Stimulated activated CD4-positive, alpha-beta T cell treated with anti-CD3 and anti-CD28 coated beads, TNF-alpha, amount 100 ng/mL, for 4 hours (primary cell): ENCODE measurements around the gene RPAP2.

Experiments
- DNase-seq, 3 experiments: peaks; one replicate each; pipeline ENCODE4 v3.0.0-alpha.2; 2020; ENCODE audit warnings: low read depth in 3 of 3

Gene RPAP2

DNA sequence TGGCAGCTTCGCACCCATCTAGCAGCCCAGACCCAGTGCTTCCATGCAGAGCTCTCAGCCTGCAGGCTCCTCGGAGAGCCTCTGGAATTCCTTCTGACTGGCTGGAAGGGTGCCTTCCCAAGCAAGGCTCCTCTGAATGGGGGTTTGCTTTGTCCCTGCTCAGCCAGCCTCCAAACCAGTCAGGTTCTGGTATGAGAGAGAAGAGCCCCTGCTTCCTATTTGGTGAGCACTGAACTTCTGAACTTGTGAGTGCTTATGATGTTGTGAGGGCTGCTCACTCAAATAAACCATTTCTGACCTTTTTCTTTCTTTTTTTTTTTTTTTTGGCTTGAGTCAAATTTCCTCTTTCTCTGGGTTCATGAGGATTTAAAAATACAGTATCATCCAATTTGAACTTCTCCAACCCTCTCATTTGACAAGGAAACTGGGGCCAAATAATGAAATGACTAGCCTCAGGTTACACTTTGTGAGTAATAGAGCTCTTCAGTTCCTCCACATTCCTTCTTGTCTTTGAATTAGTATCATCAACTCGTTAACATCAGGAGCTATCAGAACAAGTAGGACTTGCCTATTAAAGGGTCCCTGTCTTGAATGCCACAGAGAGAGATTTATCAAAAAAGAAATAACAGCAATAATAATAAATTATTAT is 148.3 kb downstream of the RPAP2 start:
- no peak for DNase-seq

DNA sequence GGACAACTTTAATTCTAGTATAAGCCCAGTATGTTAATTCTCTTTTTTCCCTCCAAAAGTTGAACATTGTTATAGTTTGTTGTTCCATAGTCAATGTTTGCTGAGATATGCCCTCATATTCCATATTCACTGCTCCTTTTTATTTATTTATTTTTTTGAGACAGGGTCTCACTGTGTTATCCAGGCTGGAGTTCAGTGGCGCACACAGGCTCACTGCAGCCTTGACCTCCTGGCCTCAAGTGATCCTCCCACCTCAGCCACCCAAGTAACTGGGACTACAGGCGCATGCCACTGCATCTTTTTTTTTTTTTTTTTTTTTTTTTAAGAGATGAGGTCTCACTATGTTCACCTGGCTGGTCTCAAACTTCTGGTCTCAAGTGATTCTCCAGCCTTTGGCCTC is 149.1 kb downstream of the RPAP2 start:
- no peak for DNase-seq
